Thyroid gland (tissue), 4 donors: Measurements from ENCODE around the gene FADS6. TPM values are rescaled to one million over a fixed set of nuclear protein-coding genes. Genes with fewer than 3 reads are reported as not detected.
A peak's percentile ranks its signal among the peaks of the same experiment; 100 is the strongest.

ENCODE experiments used
- DNase-seq, 2 donors: peaks; one replicate each; pipeline ENCODE4 v3.0.0-alpha.2; 2019
- H3K27ac ChIP-seq, 3 donors: fragments of 200-600 bp; sonication (generic); 1 replicate in 2 of 3; 2 replicates in 1 of 3; pipeline ENCODE4 v1.5.1; 2016 to 2019; ENCODE audit warnings: mild to moderate bottlenecking in 1 of 3, moderate library complexity in 1 of 3
- H3K27me3 ChIP-seq: fragments of 200-600 bp; sonication (generic); one replicate; pipeline ENCODE4 v1.5.1; 2019
- H3K36me3 ChIP-seq, 2 donors: fragments of 200-600 bp; sonication (generic); one replicate each; pipeline ENCODE4 v1.5.1; 2016 to 2019
- H3K4me1 ChIP-seq, 2 donors: fragments of 200-600 bp; sonication (generic); one replicate each; pipeline ENCODE4 v1.5.1; 2017 to 2019
- H3K4me3 ChIP-seq, 3 donors: fragments of 200-600 bp; sonication (generic); replicated peaks in 1 of 3; 1 replicate in 2 of 3; 2 replicates in 1 of 3; pipeline ENCODE4 v1.5.1; 2016; ENCODE audit warnings: mild to moderate bottlenecking in 1 of 3
- H3K9me3 ChIP-seq: fragments of 200-600 bp; sonication (generic); one replicate; pipeline ENCODE4 v1.5.1; 2017
- POLR2A ChIP-seq, 2 donors: fragments of 450-650 bp; IDR thresholded peaks; one replicate each; pipeline ENCODE4 v1.6.1; 2017; ENCODE audit warnings: antibody characterized with exemption in 2 of 2, mild to moderate bottlenecking in 2 of 2, moderate library complexity in 1 of 2
- WGBS, 2 donors: methylation state at CpG; one replicate each; pipeline ENCODE4 v1.1.5; 2017; 5-methylcytosine and 5-hydroxymethylcytosine counted together
- intact Hi-C: fragments of 100-400 bp; cut with DNase I; formaldehyde crosslinking; loops from one replicate; pipeline ENCODE4 v1.15.1; 2023
- total RNA-seq, 4 donors: library from RNA; depleted of rRNA; stranded (reverse); fragments of >200 nt; gene quantifications; one replicate each; pipeline ENCODE4 v1.2.3, GENCODE V29; 2016
- TF ChIP-seq, protein P1 (sequence below), 6 experiments: fragments of 200-600 bp in 3 of 6; fragments of 450-650 bp in 3 of 6; sonication (generic) in 3 of 6; IDR thresholded peaks; one replicate each; pipeline ENCODE4 v1.5.1; 2016 to 2019; ENCODE audit warnings: antibody characterized with exemption in 6 of 6, mild to moderate bottlenecking in 2 of 6, inconsistent platforms in 1 of 6, moderate library complexity in 1 of 6

Gene FADS6
- total RNA-seq, 4 donors from 2014 or later = not detected

DNA sequence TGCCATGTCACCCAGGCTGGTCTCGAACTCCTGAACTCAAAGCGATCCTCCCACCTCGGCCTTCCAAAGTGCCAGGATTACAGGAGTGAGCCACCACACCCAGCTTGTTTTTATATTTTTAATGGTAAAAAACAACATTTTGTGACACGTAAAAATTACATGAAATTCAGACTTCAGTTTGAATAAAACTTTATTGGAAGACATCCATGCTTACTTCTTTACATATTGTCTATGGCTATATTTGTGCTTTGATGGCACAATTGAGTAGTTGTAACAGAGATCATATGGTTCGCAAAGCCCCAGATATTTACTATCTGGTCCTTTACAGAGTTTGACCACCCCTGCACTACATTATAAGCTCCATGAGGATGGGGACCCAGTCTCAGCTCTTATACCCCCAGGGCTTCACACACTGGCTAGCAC, 18.8 kb downstream of the FADS6 start:
- Histone ChIP-seq H3K27me3 (no peaks in the 10 kb centered on the region), H3K36me3 (no peaks in the 10 kb centered on the region), H3K27ac (no peak overlapping the region), H3K4me1 (peaks cover 21 to 42% of the 10 kb centered on the region in 2 donors), H3K9me3 (no peaks in the 10 kb centered on the region), H3K4me3 (no peak overlapping the region)
- no peak for DNase-seq
- 94 to 97% methylated on average over 5 of the region's 5 CpGs for WGBS, 2 donors
- intact Hi-C loops = no loop called here
- TF ChIP-seq, protein P1, sequence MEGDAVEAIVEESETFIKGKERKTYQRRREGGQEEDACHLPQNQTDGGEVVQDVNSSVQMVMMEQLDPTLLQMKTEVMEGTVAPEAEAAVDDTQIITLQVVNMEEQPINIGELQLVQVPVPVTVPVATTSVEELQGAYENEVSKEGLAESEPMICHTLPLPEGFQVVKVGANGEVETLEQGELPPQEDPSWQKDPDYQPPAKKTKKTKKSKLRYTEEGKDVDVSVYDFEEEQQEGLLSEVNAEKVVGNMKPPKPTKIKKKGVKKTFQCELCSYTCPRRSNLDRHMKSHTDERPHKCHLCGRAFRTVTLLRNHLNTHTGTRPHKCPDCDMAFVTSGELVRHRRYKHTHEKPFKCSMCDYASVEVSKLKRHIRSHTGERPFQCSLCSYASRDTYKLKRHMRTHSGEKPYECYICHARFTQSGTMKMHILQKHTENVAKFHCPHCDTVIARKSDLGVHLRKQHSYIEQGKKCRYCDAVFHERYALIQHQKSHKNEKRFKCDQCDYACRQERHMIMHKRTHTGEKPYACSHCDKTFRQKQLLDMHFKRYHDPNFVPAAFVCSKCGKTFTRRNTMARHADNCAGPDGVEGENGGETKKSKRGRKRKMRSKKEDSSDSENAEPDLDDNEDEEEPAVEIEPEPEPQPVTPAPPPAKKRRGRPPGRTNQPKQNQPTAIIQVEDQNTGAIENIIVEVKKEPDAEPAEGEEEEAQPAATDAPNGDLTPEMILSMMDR (IDR thresholded peaks at IDR 0.05) = no peak
- no peak for TF ChIP-seq POLR2A (IDR thresholded peaks at IDR 0.05)

DNA sequence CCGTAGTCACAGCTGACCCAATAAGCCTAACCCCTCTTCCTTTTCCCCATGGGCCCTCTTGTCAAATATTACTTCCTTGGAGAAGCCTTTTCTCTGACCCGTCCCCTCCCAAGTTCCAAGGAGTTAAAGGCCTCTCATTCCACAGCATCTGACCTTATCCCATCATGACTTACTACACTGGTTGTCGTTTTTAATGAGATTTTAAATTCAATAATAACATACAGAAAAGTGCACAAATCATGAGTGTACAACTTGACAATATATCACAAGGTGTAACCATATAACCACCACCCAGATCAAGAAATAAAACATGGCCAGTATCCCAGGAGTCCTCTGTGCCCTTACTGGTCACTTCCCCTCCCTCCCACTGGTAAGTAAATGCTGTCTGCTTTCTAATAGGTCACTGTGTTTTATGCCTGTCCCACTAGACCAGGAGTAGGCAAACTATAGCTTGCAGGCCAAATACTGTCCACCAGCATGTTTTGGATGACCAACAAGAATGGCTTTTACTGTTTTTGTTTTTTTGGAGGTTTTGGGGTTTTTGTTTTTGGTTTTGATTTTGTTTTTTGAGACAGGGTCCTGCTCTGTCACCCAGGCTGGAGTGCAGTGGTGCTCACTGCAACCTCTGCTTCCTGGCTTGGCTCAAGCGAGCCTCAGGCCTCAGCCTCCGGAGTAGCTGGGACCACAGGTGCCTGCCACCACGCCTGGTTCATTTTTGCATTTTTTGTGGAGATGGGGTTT, 19.4 kb downstream of the FADS6 start:
- Histone ChIP-seq H3K9me3 (no peaks in the 10 kb centered on the region), H3K4me3 (peak overlapping the region in 1 of 3 donors; percentile 48), H3K27me3 (no peaks in the 10 kb centered on the region), H3K4me1 (peaks cover 21 to 42% of the 10 kb centered on the region in 2 donors), H3K27ac (peak overlapping the region in 2 of 3 donors; percentile 83 to 86), H3K36me3 (no peaks in the 10 kb centered on the region)
- 65 to 70% methylated on average over 6 of the region's 6 CpGs for WGBS, 2 donors
- no peak for DNase-seq
- TF ChIP-seq, protein P1 (IDR thresholded peaks at IDR 0.05) = no peak
- TF ChIP-seq POLR2A (IDR thresholded peaks at IDR 0.05) = no peak
- intact Hi-C loops = no loop called here

DNA sequence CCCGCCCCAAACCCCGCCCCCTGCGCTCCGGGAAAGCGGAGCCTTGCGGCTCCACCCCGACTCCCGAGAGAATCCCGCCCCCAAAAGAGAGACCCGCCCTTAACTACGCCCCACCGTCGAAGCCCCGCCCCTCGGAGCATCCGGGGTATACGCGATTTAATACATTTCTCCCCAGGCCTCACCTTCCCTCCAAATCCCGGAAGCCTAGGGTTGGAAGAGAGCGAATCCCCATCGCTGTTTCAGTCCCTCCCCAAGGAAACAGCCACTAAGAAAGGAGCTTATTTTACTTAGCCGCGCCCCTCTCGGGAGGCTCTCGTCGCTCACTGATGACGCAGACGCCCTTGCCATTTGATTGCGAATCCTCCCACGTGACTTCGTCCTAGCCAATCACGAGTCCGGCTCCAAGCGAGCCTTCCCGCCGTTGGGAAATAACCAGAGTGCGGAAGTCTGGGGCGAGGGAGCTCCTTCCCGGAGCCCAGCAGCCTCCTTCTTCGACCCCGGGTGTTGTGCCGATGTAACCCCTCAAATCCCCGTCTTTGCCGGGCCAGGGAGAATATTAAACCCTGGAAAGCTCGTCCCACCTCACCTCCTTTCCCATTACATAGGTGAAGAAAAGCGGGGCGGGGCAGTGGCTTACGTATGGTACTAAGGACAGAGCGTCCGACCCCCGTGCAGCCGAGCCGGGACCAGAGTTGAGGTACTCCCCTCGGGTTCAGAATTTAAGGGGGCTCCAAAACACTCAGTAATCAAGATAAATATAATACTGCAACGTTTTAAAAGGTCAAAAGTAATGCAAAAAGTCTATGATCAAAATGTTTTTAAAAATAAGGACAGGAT, 20.2 kb downstream of the FADS6 start:
- Histone ChIP-seq H3K9me3 (no peaks in the 10 kb centered on the region), H3K27me3 (no peaks in the 10 kb centered on the region), H3K36me3 (no peaks in the 10 kb centered on the region), H3K4me3 (peak overlapping the region in 2 of 3 donors; percentile 48 to 82), H3K27ac (peak overlapping the region; percentile 83 to 88 (median 86)), H3K4me1 (peaks cover 17 to 37% of the 10 kb centered on the region in 2 donors)
- peak; percentile 90 to 92 for TF ChIP-seq POLR2A (IDR thresholded peaks at IDR 0.05)
- TF ChIP-seq, protein P1 (IDR thresholded peaks at IDR 0.05) = no peak
- 0 to 1% methylated on average over 34 to 35 of the region's 55 CpGs for whole genome bisulfite sequencing, 2 donors
- intact Hi-C loops = no loop called here
- DNase-seq = peak; percentile 99 to 100

DNA sequence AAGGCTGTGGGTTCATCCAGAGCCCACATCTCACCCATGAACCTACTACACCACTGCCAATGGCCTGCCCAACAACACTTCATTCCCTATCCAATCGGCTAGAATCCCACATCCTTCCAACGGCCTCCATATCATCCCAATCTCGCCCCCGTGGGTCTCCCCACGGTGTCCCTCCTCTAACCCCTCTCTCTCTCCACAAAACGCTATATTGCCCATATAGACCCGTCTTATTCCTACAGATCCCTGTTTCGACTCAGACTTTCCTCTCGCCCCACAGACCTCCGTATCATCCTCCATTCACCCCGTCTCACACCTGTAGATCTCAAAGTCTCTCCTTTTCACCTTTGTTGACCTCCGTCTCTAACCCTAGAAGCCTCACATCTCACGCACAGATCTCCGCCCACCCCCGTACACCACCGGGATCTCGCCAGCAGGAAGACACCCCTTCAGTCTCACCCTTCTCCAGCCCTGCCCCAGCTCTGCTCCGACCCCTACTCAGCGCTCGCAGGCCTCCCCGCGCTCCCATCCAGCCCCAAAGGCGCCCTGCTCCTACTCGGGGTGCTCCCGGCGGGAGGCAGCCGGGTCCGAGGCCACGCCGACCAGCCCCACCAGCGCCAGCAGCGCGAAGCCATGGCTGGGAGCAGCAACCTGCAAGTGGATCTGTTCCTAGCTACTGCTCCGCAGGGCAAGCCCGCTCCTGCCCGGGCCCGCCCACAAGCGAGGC, 21.0 kb downstream of the FADS6 start, which contains the start of gene FDXR:
Gene FDXR, minus strand, starts transcription at position 682 of the 724 bp plus-strand sequence. Its CDS starts 50 bp downstream, at position 632.
- Histone ChIP-seq H3K27ac (peak within 1 kb of the TSS; percentile 83 to 88 (median 86)), H3K27me3 (no peaks in the 10 kb centered on the region), H3K36me3 (no peaks in the 10 kb centered on the region), H3K4me3 (peak within 1 kb of the TSS; percentile 41 to 82 (median 48)), H3K9me3 (no peaks in the 10 kb centered on the region), H3K4me1 (peaks cover 9 to 29% of the 10 kb centered on the region in 2 donors)
- 8 to 11% methylated on average over 35 to 38 of the region's 38 CpGs for WGBS, 2 donors
- intact Hi-C loops = no loop called here
- TF ChIP-seq, protein P1 (IDR thresholded peaks at IDR 0.05) = no peak
- peak; percentile 84 to 88 for TF ChIP-seq POLR2A (IDR thresholded peaks at IDR 0.05)
- no peak for DNase-seq
